Liver (tissue), 9 donors: ENCODE data around the gene EVPLL. TPM values are rescaled to one million over a fixed set of nuclear protein-coding genes. Genes with fewer than 3 reads are reported as not detected.
A peak's percentile ranks its signal among the peaks of the same experiment; 100 is the strongest.

ENCODE experiments used
- DNase-seq: peaks from one replicate; pipeline ENCODE4 v3.0.0-alpha.2; 2017; ENCODE audit warnings: low spot score
- H3K27ac ChIP-seq, 2 donors: one replicate each; pipeline ENCODE4 v1.7.0; 2013; ENCODE audit warnings: inconsistent platforms in 2 of 2, low read length in 2 of 2, control low read depth in 1 of 2, low read depth in 1 of 2, mild to moderate bottlenecking in 1 of 2
- H3K27me3 ChIP-seq, 4 donors: one replicate each; pipeline versions ENCODE4 v1.6.1 to v1.7.0; 2013; ENCODE audit warnings: low read length in 3 of 4, inconsistent platforms in 1 of 4, mild to moderate bottlenecking in 1 of 4, moderate library complexity in 1 of 4; ENCODE audit not compliant: control insufficient read depth in 4 of 4, insufficient read depth in 4 of 4
- H3K36me3 ChIP-seq, 4 donors: one replicate each; pipeline versions ENCODE4 v1.6.1 to v1.7.0; 2013; ENCODE audit warnings: low read length in 3 of 4, mild to moderate bottlenecking in 3 of 4, low read depth in 1 of 4, moderate library complexity in 1 of 4; ENCODE audit not compliant: control insufficient read depth in 4 of 4, insufficient read depth in 3 of 4
- H3K4me1 ChIP-seq, 4 donors: one replicate each; pipeline versions ENCODE4 v1.6.1 to v1.7.0; 2013; ENCODE audit warnings: low read length in 3 of 4, mild to moderate bottlenecking in 3 of 4, moderate library complexity in 1 of 4; ENCODE audit not compliant: control insufficient read depth in 4 of 4, insufficient read depth in 4 of 4
- H3K4me3 ChIP-seq, 3 donors: one replicate each; pipeline versions ENCODE4 v1.6.1 to v1.7.0; 2013; ENCODE audit warnings: low read length in 3 of 3, control low read depth in 1 of 3, low read depth in 1 of 3, mild to moderate bottlenecking in 1 of 3
- H3K9ac ChIP-seq, 2 donors: one replicate each; pipeline ENCODE4 v1.7.0; 2013; ENCODE audit warnings: low read length in 2 of 2, mild to moderate bottlenecking in 2 of 2, moderate library complexity in 2 of 2, control low read depth in 1 of 2, low read depth in 1 of 2
- H3K9me3 ChIP-seq, 4 donors: one replicate each; pipeline versions ENCODE4 v1.6.1 to v1.7.0; 2013; ENCODE audit warnings: low read length in 3 of 4; ENCODE audit not compliant: control insufficient read depth in 4 of 4
- EGR1 ChIP-seq, 2 donors: IDR thresholded peaks; 2 replicates each; pipeline ENCODE4 v1.6.1; 2016 to 2018; ENCODE audit warnings: antibody characterized with exemption in 2 of 2, low read depth in 2 of 2
- GABPA ChIP-seq, 2 donors: IDR thresholded peaks in 1 of 2; conservative IDR thresholded peaks in 1 of 2; 2 replicates each; pipeline ENCODE4 v1.6.1; 2016; ENCODE audit warnings: antibody characterized with exemption in 2 of 2, mild to moderate bottlenecking in 1 of 2, moderate library complexity in 1 of 2
- HNF4A ChIP-seq, 2 donors: conservative IDR thresholded peaks; 2 replicates each; pipeline ENCODE4 v1.6.1; 2016; ENCODE audit warnings: antibody characterized with exemption in 2 of 2, mild to moderate bottlenecking in 2 of 2
- HNF4G ChIP-seq: IDR thresholded peaks from 2 replicates; pipeline ENCODE4 v1.6.1; 2016; ENCODE audit warnings: antibody characterized with exemption
- JUND ChIP-seq, 2 donors: IDR thresholded peaks; 2 replicates each; pipeline ENCODE4 v1.6.1; 2016; ENCODE audit warnings: antibody characterized with exemption in 2 of 2
- NR2F2 ChIP-seq: IDR thresholded peaks from 2 replicates; pipeline ENCODE4 v1.6.1; 2016; ENCODE audit warnings: antibody characterized with exemption
- RAD21 ChIP-seq, 2 donors: IDR thresholded peaks; 2 replicates each; pipeline ENCODE4 v1.6.1; 2016; ENCODE audit warnings: antibody characterized with exemption in 2 of 2, mild to moderate bottlenecking in 2 of 2
- RXRA ChIP-seq, 2 donors: IDR thresholded peaks; 2 replicates each; pipeline ENCODE4 v1.6.1; 2017 to 2018; ENCODE audit warnings: antibody characterized with exemption in 2 of 2, mild to moderate bottlenecking in 1 of 2
- SP1 ChIP-seq: IDR thresholded peaks from 2 replicates; pipeline ENCODE4 v1.6.1; 2018; ENCODE audit warnings: antibody characterized with exemption, mild to moderate bottlenecking
- TAF1 ChIP-seq: conservative IDR thresholded peaks from 2 replicates; pipeline ENCODE4 v1.6.1; 2016; ENCODE audit warnings: antibody characterized with exemption, mild to moderate bottlenecking
- YY1 ChIP-seq: IDR thresholded peaks from 2 replicates; pipeline ENCODE4 v1.6.1; 2016; ENCODE audit warnings: antibody characterized with exemption, mild to moderate bottlenecking
- WGBS: extraction: QIAGEN DNeasy Blood & Tissue Kit; methylation state at CpG from one replicate; pipeline ENCODE4 v1.1.7; 2013; 5-methylcytosine and 5-hydroxymethylcytosine counted together
- polyA plus RNA-seq, 2 donors: library from polyadenylated mRNA; stranded (reverse) in 1 of 2; unstranded in 1 of 2; fragments of 200-250 nt in 1 of 2; fragments of >200 nt in 1 of 2; fragmentation: Nextera tagmentation in 1 of 2; extraction: Ambion mirVana in 1 of 2; gene quantifications; one replicate each; pipeline versions ENCODE4 v1.2.1 to v1.2.3, GENCODE V29; 2013 to 2015
- total RNA-seq, 2 donors: library from RNA; depleted of rRNA; stranded (reverse); fragments of >200 nt; gene quantifications; one replicate each; pipeline ENCODE4 v1.2.3, GENCODE V29; 2014
- TF ChIP-seq, protein P1 (sequence below): fragments of 150-350 bp; IDR thresholded peaks from 2 replicates; pipeline ENCODE4 v1.5.1; 2017; ENCODE audit warnings: improper control_type of control experiment, low read depth, low read length; ENCODE audit not compliant: missing input control
- TF ChIP-seq, protein P2 (sequence below): IDR thresholded peaks from 2 replicates; pipeline ENCODE4 v1.6.1; 2016; ENCODE audit warnings: antibody characterized with exemption, mild to moderate bottlenecking
- TF ChIP-seq, protein P3 (sequence below): IDR thresholded peaks from 2 replicates; pipeline ENCODE4 v1.6.1; 2016; ENCODE audit warnings: antibody characterized with exemption
- donor health status: healthy.
- donor health status: healthy.
- donor health status: healthy.
- donor health status: healthy.
- donor health status: healthy.

EVPLL gene
- total and polyA plus RNA-seq, 4 donors, result 0.44 to 1.0 (median 1.0) TPM; not detected in 1

DNA sequence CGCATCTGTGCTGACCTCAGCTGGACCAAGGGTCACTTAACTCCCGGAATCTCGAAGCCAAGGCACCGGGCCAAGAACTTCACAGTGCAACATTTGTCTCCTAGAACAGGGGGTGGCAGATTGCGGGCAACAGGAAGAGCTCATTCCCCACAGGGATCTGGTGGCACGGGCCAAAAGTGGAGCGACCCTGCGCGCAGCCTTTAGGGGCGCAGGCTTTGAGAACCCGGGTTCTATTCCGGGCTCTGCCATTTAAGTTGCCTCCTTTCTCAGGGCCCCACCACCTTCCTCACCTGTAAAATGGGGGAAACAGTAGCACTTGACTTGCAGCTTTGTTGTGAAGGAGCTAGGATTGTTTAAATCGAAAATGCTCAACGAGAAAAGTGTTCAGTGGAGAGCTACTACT, 14.9 kb upstream of the EVPLL start (continued):
- TF ChIP-seq, protein P1, sequence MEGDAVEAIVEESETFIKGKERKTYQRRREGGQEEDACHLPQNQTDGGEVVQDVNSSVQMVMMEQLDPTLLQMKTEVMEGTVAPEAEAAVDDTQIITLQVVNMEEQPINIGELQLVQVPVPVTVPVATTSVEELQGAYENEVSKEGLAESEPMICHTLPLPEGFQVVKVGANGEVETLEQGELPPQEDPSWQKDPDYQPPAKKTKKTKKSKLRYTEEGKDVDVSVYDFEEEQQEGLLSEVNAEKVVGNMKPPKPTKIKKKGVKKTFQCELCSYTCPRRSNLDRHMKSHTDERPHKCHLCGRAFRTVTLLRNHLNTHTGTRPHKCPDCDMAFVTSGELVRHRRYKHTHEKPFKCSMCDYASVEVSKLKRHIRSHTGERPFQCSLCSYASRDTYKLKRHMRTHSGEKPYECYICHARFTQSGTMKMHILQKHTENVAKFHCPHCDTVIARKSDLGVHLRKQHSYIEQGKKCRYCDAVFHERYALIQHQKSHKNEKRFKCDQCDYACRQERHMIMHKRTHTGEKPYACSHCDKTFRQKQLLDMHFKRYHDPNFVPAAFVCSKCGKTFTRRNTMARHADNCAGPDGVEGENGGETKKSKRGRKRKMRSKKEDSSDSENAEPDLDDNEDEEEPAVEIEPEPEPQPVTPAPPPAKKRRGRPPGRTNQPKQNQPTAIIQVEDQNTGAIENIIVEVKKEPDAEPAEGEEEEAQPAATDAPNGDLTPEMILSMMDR, result no peak
- TF ChIP-seq RAD21 (IDR thresholded peaks at IDR 0.05), result peak; percentile 39

DNA sequence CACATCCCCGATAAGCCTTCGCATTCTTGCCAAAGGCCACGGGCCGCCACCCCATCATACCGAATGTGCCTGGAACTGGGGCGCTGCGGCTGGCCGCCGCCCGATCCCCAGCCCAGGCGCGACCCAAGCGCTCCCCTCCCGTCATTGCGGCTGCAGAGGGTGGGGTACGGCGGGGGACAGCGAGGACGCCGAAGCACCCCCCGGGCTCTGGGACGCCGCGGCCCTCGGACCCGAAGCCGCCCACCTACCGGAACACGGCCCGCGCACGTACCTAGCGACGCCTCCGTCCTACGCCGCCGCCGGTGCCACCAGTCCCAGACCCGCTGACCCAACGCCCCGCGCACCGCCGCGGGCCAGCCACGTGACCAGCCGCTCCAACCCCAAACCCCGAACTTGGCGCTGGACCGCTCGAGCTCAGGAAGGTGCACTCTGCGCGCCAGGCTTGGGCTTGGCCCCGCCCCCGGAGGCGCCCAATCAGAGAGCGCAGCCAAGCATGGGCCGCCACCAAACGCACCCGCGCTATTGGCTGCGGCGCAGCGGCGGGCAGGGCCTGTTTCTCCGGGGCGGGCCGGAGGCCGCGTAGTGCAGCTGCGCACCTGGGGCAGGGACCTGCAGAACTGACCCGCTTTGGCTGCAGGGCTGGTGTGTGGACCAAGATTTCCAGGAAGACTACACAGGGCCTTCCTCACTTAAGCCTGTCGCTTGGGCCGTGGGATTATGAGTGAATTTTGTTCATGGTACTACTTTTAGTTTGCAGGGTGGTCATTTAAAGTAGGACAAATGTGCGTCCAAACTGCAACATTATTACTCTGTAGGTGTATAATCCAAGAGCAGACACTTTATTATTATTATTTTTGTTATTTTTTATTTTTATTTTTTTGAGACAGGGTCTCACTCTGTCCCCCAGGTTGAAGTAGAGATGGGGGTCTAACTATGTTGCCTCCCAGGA, 14.2 kb upstream of the EVPLL start, which contains the start of gene SHMT1:
TSS of gene SHMT1 (minus strand) at position 450 of the 949 bp plus-strand sequence. CDS start 7,569 bp downstream, outside the sequence.
- Histone ChIP-seq H3K27me3 (no peaks in the 10 kb centered on the region), H3K4me3 (peak within 1 kb of the TSS; percentile 80 to 97 (median 91)), H3K9me3 (no peaks in the 10 kb centered on the region), H3K27ac (peak within 1 kb of the TSS; percentile 98 to 99), H3K36me3 (peaks cover 0 to 5% (median 2%) of the 10 kb centered on the region in 4 donors), H3K4me1 (peaks cover 2 to 24% (median 13%) of the 10 kb centered on the region in 4 donors), H3K9ac (peak within 1 kb of the TSS; percentile 98 to 99)
- peak; percentile 93 for DNase-seq
- WGBS, result under 1% methylated on average over 76 of the region's 76 CpGs
- TF ChIP-seq SP1 (peak; percentile 87), EGR1 (IDR thresholded peaks at IDR 0.05; ENCODE audit: low read depth in 2 of 2) (peak in 1 of 2 donors; percentile 36), JUND (IDR thresholded peaks at IDR 0.05) (no peak), HNF4A (conservative IDR thresholded peaks at IDR 0.05) (peak in 1 of 2 donors; percentile 49), RAD21 (IDR thresholded peaks at IDR 0.05) (peak; percentile 36 to 52), TAF1 (peak; percentile 95), HNF4G (no peak), NR2F2 (no peak), YY1 (peak; percentile 77), GABPA (IDR thresholded peaks at IDR 0.05 in 1 of 2, conservative IDR thresholded peaks at IDR 0.05 in 1 of 2) (peak in 1 of 2 donors; percentile 18), RXRA (IDR thresholded peaks at IDR 0.05) (peak; percentile 14 to 34)
- TF ChIP-seq, protein P2, sequence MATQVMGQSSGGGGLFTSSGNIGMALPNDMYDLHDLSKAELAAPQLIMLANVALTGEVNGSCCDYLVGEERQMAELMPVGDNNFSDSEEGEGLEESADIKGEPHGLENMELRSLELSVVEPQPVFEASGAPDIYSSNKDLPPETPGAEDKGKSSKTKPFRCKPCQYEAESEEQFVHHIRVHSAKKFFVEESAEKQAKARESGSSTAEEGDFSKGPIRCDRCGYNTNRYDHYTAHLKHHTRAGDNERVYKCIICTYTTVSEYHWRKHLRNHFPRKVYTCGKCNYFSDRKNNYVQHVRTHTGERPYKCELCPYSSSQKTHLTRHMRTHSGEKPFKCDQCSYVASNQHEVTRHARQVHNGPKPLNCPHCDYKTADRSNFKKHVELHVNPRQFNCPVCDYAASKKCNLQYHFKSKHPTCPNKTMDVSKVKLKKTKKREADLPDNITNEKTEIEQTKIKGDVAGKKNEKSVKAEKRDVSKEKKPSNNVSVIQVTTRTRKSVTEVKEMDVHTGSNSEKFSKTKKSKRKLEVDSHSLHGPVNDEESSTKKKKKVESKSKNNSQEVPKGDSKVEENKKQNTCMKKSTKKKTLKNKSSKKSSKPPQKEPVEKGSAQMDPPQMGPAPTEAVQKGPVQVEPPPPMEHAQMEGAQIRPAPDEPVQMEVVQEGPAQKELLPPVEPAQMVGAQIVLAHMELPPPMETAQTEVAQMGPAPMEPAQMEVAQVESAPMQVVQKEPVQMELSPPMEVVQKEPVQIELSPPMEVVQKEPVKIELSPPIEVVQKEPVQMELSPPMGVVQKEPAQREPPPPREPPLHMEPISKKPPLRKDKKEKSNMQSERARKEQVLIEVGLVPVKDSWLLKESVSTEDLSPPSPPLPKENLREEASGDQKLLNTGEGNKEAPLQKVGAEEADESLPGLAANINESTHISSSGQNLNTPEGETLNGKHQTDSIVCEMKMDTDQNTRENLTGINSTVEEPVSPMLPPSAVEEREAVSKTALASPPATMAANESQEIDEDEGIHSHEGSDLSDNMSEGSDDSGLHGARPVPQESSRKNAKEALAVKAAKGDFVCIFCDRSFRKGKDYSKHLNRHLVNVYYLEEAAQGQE, result peak; percentile 95
- TF ChIP-seq, protein P3, sequence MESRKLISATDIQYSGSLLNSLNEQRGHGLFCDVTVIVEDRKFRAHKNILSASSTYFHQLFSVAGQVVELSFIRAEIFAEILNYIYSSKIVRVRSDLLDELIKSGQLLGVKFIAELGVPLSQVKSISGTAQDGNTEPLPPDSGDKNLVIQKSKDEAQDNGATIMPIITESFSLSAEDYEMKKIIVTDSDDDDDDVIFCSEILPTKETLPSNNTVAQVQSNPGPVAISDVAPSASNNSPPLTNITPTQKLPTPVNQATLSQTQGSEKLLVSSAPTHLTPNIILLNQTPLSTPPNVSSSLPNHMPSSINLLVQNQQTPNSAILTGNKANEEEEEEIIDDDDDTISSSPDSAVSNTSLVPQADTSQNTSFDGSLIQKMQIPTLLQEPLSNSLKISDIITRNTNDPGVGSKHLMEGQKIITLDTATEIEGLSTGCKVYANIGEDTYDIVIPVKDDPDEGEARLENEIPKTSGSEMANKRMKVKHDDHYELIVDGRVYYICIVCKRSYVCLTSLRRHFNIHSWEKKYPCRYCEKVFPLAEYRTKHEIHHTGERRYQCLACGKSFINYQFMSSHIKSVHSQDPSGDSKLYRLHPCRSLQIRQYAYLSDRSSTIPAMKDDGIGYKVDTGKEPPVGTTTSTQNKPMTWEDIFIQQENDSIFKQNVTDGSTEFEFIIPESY, result no peak
